ENCODE data around the gene MIAT.

The MIAT gene

GRCh38 chr22:26713823-26714449, 56.5 kb downstream of the MIAT start:
- Mint-ChIP-seq H3K4me1 (peaks cover 41% of the 10 kb centered on the region), H3K27ac (no peak overlapping the region), H3K9me3 (no peaks in the 10 kb centered on the region), H3K4me3 (no peak overlapping the region), H3K36me3 (peaks cover 13% of the 10 kb centered on the region), H3K27me3 (no peaks in the 10 kb centered on the region)

DNA sequence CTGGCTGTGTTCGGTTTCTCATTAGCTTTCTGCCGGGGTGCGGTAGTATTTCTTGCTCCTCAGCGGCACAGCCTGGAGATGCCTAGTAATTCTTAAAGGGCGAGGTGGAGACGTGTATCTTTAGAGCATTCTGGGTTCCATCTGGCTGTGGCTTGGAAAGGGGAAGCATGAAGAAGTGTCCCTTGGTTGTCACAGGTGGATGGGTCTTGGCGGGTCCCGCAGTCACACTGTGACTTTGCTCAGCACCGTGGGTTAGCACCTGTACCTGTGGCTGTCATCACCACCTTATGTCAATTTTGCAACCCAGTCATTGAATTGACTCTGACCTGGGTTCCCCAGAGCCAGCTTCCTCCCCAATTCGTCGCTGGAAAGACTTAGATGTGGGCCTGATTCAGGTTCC, 57.6 kb downstream of the MIAT start:
- Mint-ChIP-seq H3K27ac (no peak overlapping the region), H3K4me3 (no peak overlapping the region), H3K36me3 (peaks cover 13% of the 10 kb centered on the region), H3K27me3 (no peaks in the 10 kb centered on the region), H3K4me1 (peaks cover 37% of the 10 kb centered on the region), H3K9me3 (no peaks in the 10 kb centered on the region)

GRCh38 chr22:26715392-26715936, 58.1 kb downstream of the MIAT start:
- Mint-ChIP-seq H3K9me3 (no peaks in the 10 kb centered on the region), H3K4me3 (no peak overlapping the region), H3K4me1 (peaks cover 33% of the 10 kb centered on the region), H3K27ac (no peak overlapping the region), H3K36me3 (peaks cover 16% of the 10 kb centered on the region), H3K27me3 (no peaks in the 10 kb centered on the region)

- Mint-ChIP-seq H3K27me3 (no peaks in the 10 kb centered on the region), H3K4me3 (no peak overlapping the region), H3K9me3 (no peaks in the 10 kb centered on the region), H3K36me3 (peaks cover 32% of the 10 kb centered on the region), H3K27ac (no peak overlapping the region), H3K4me1 (peaks cover 13% of the 10 kb centered on the region)
These were observed 61.1 kb downstream of the MIAT start for GRCh38 chr22:26718488-26718887.

GRCh38 chr22:26718905-26719304, 61.5 kb downstream of the MIAT start:
- Mint-ChIP-seq H3K27me3 (no peaks in the 10 kb centered on the region), H3K4me3 (no peak overlapping the region), H3K27ac (no peak overlapping the region), H3K9me3 (no peaks in the 10 kb centered on the region), H3K4me1 (peaks cover 10% of the 10 kb centered on the region), H3K36me3 (peaks cover 34% of the 10 kb centered on the region)

- Mint-ChIP-seq H3K36me3 (peaks cover 47% of the 10 kb centered on the region), H3K4me3 (no peak overlapping the region), H3K27ac (no peak overlapping the region), H3K9me3 (no peaks in the 10 kb centered on the region), H3K4me1 (peaks cover 3% of the 10 kb centered on the region), H3K27me3 (no peaks in the 10 kb centered on the region)
These were observed 64.8 kb downstream of the MIAT start for GRCh38 chr22:26722159-26722558.

GRCh38 chr22:26724414-26724813, 67.0 kb downstream of the MIAT start:
- no peak overlapping the region for H3K4me3 Mint-ChIP-seq
- no peak overlapping the region for H3K27ac Mint-ChIP-seq
- no peaks in the 10 kb centered on the region for H3K9me3 Mint-ChIP-seq
- no peaks in the 10 kb centered on the region for H3K27me3 Mint-ChIP-seq
- H3K4me1 Mint-ChIP-seq: peaks cover 3% of the 10 kb centered on the region
- H3K36me3 Mint-ChIP-seq: peaks cover 53% of the 10 kb centered on the region

GRCh38 chr22:26725012-26725676, 67.8 kb downstream of the MIAT start:
- peaks cover 55% of the 10 kb centered on the region for H3K36me3 Mint-ChIP-seq
- no peaks in the 10 kb centered on the region for H3K27me3 Mint-ChIP-seq
- H3K4me3 Mint-ChIP-seq: no peak overlapping the region
- H3K9me3 Mint-ChIP-seq: no peaks in the 10 kb centered on the region
- peaks cover 3% of the 10 kb centered on the region for H3K4me1 Mint-ChIP-seq
- no peak overlapping the region for H3K27ac Mint-ChIP-seq

All from activated naive CD4-positive, alpha-beta T cell treated with anti-CD3 and anti-CD28 coated beads, Interleukin-2, amount 50 U/mL, for 24 hours (primary cell).